ENCODE results near the gene CYTH1.

DNA sequence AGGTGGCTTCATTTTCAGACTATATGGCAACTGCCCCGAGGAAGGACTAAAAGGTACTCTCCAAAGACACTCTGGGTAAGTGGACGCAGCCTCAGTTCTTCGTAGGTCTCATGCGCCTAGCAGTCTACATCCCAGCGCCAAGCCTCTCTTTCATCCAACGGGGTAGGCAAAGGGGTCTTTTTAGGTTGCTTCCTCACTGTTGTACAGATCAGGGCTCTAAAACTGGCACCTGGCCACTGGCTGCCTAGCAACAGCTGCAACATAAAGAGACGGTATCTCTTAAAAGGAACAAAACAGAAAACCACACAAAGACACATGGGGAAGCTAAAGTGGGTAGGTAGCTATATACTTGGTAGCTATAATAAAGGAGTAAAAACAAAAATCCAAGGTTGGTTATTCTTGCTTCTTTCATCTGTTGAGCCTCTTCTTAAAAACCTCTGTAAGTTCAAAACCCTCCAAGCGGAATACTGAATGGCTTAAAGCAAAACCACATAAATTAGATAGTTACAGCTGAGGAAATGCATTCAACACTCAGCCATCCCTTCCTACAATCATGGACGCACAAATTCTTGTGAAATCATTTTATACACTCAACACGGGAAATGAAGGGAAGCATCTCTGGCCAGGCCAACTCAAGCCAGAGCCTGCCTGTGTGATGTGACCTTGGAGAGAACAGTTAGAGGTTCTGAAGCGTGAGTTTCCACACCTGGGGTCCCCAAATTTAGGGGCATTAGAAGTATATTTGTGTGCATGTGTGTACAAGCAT is 22.7 kb downstream of the CYTH1 start:
- TF ChIP-seq EZH2 (IDR thresholded peaks at IDR 0.05; ENCODE audit: borderline replicate concordance, low read length): no peak
- TF ChIP-seq, protein P1, sequence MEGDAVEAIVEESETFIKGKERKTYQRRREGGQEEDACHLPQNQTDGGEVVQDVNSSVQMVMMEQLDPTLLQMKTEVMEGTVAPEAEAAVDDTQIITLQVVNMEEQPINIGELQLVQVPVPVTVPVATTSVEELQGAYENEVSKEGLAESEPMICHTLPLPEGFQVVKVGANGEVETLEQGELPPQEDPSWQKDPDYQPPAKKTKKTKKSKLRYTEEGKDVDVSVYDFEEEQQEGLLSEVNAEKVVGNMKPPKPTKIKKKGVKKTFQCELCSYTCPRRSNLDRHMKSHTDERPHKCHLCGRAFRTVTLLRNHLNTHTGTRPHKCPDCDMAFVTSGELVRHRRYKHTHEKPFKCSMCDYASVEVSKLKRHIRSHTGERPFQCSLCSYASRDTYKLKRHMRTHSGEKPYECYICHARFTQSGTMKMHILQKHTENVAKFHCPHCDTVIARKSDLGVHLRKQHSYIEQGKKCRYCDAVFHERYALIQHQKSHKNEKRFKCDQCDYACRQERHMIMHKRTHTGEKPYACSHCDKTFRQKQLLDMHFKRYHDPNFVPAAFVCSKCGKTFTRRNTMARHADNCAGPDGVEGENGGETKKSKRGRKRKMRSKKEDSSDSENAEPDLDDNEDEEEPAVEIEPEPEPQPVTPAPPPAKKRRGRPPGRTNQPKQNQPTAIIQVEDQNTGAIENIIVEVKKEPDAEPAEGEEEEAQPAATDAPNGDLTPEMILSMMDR (IDR thresholded peaks at IDR 0.05; ENCODE audit: low read length): no peak
